ENCODE results near the gene LARGE1. TPM values are rescaled to one million over a fixed set of nuclear protein-coding genes. Genes with fewer than 3 reads are reported as not detected.

LARGE1 gene
- total RNA-seq, 1 donor from 2014 or later = 81.2 TPM

- DNase-seq = no peak
- peaks cover 4% of the 10 kb centered on the region for H3K9me3 Mint-ChIP-seq (ENCODE audit: unreplicated experiment)
- H3K4me3 Mint-ChIP-seq (ENCODE audit: unreplicated experiment) = no peak overlapping the region
- peaks cover 4% of the 10 kb centered on the region for H3K4me1 Mint-ChIP-seq (ENCODE audit: low read depth, unreplicated experiment)
- peaks cover 5% of the 10 kb centered on the region for H3K27me3 Mint-ChIP-seq (ENCODE audit: unreplicated experiment)
- TF ChIP-seq CTCF (IDR thresholded peaks at IDR 0.05; ENCODE audit: partially characterized antibody, unreplicated experiment) = no peak
- no peak overlapping the region for H3K27ac Mint-ChIP-seq (ENCODE audit: unreplicated experiment)
- no peaks in the 10 kb centered on the region for H3K36me3 Mint-ChIP-seq (ENCODE audit: unreplicated experiment)
Measured at GRCh38 chr22:33504941-33505625, 415.2 kb downstream of the LARGE1 start.

DNA sequence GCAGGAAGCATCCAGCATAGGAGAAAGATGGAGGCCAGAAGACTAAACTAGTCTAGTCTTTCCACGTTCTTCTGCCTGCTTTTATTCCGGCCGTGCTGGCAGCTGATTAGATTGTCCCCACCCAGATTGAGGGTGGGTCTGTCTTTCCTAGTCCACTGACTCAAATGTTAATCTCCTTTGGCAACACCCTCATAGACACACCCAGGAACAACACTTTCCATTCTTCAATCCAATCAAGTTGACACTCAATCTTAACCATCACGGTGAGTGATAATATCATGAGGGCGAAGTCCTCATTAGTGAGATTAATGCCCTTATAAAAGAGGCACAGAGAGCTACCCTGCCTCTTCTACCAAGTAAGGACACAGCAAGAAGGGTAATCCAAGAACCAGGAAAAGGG is 424.2 kb downstream of the LARGE1 start:
- Mint-ChIP-seq H3K9me3 (ENCODE audit: unreplicated experiment) (no peaks in the 10 kb centered on the region), H3K4me1 (ENCODE audit: low read depth, unreplicated experiment) (peaks cover 9% of the 10 kb centered on the region), H3K4me3 (ENCODE audit: unreplicated experiment) (no peak overlapping the region), H3K36me3 (ENCODE audit: unreplicated experiment) (no peaks in the 10 kb centered on the region), H3K27ac (ENCODE audit: unreplicated experiment) (no peak overlapping the region), H3K27me3 (ENCODE audit: unreplicated experiment) (no peaks in the 10 kb centered on the region)
- no peak for TF ChIP-seq CTCF (IDR thresholded peaks at IDR 0.05; ENCODE audit: partially characterized antibody, unreplicated experiment)
- no peak for DNase-seq

GRCh38 chr22:33493476-33494205 is 426.6 kb downstream of the LARGE1 start:
- DNase-seq = no peak
- Mint-ChIP-seq H3K9me3 (ENCODE audit: unreplicated experiment) (no peaks in the 10 kb centered on the region), H3K36me3 (ENCODE audit: unreplicated experiment) (peaks cover 9% of the 10 kb centered on the region), H3K27me3 (ENCODE audit: unreplicated experiment) (no peaks in the 10 kb centered on the region), H3K27ac (ENCODE audit: unreplicated experiment) (no peak overlapping the region), H3K4me3 (ENCODE audit: unreplicated experiment) (no peak overlapping the region), H3K4me1 (ENCODE audit: low read depth, unreplicated experiment) (peaks cover 7% of the 10 kb centered on the region)
- TF ChIP-seq CTCF (IDR thresholded peaks at IDR 0.05; ENCODE audit: partially characterized antibody, unreplicated experiment) = no peak

DNA sequence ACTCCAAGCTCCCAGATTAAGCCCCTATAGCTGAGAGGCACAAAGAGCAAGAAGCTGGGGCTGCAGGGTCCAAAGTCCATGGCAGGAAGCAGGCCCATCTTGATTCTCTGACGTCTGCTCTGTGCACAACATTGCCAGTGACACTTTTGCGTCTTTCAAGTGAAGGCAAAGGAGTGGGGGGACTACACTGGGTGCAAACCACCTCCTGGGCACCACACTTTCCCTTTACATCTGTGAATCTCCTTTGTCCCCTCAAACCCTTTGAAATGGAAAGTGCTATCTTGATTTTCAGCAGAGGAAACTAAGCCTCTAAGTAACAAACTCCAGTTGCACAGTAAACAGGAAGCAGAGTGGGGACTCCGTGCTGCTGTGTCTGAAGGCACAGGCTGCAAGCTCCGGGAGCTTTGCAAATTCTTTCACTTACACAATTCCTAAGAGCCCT is 428.0 kb downstream of the LARGE1 start:
- Mint-ChIP-seq H3K4me3 (ENCODE audit: unreplicated experiment) (no peak overlapping the region), H3K36me3 (ENCODE audit: unreplicated experiment) (peaks cover 9% of the 10 kb centered on the region), H3K27ac (ENCODE audit: unreplicated experiment) (no peak overlapping the region), H3K9me3 (ENCODE audit: unreplicated experiment) (no peaks in the 10 kb centered on the region), H3K4me1 (ENCODE audit: low read depth, unreplicated experiment) (peaks cover 7% of the 10 kb centered on the region), H3K27me3 (ENCODE audit: unreplicated experiment) (no peaks in the 10 kb centered on the region)
- no peak for DNase-seq
- TF ChIP-seq CTCF (IDR thresholded peaks at IDR 0.05; ENCODE audit: partially characterized antibody, unreplicated experiment) = no peak

All from glutamatergic neuron (in vitro differentiated cells).